ENCODE measurements around the gene GAB3. TPM values are rescaled to one million over a fixed set of nuclear protein-coding genes. Genes with fewer than 3 reads are reported as not detected.
"Not testable (repeated sequence)": the region's sequence is repeated elsewhere in the genome, so short reads cannot be mapped to it uniquely, and the experiment has no call there.

GAB3 gene
- total RNA-seq, 4 donors from 2014 or later, result 3.5 to 7.4 (median 5.0) TPM

DNA sequence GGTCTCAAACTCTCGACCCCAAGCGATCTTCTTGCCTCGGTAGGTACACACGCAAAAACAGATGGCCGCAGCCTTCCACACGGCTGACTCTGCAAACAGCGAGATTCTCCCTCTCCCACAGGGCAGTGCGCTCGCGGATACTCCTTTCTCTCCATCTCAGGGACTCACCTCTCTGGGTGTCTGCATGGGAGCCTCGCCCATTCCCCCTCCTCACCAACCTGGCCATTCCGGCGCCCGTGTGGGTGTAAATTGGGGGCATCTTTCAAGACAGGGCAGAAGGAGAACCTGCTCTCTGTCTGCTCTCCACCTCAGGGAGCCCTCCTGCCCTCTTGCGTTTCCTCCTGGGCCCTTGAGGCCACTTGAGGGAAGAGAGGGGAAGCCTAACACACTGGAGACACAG, 101.9 kb downstream of the GAB3 start:
- no peak overlapping the region for H3K4me3 ChIP-seq
- H3K27me3 ChIP-seq, result no peaks in the 10 kb centered on the region
- H3K4me1 ChIP-seq, result no peaks in the 10 kb centered on the region
- TF ChIP-seq, protein P1, sequence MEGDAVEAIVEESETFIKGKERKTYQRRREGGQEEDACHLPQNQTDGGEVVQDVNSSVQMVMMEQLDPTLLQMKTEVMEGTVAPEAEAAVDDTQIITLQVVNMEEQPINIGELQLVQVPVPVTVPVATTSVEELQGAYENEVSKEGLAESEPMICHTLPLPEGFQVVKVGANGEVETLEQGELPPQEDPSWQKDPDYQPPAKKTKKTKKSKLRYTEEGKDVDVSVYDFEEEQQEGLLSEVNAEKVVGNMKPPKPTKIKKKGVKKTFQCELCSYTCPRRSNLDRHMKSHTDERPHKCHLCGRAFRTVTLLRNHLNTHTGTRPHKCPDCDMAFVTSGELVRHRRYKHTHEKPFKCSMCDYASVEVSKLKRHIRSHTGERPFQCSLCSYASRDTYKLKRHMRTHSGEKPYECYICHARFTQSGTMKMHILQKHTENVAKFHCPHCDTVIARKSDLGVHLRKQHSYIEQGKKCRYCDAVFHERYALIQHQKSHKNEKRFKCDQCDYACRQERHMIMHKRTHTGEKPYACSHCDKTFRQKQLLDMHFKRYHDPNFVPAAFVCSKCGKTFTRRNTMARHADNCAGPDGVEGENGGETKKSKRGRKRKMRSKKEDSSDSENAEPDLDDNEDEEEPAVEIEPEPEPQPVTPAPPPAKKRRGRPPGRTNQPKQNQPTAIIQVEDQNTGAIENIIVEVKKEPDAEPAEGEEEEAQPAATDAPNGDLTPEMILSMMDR (IDR thresholded peaks at IDR 0.05), result no peak
- TF ChIP-seq POLR2A (IDR thresholded peaks at IDR 0.05), result no peak
- DNase-seq, result no peak
- no peaks in the 10 kb centered on the region for H3K9me3 ChIP-seq
- no peaks in the 10 kb centered on the region for H3K36me3 ChIP-seq
- H3K27ac ChIP-seq, result no peak overlapping the region

DNA sequence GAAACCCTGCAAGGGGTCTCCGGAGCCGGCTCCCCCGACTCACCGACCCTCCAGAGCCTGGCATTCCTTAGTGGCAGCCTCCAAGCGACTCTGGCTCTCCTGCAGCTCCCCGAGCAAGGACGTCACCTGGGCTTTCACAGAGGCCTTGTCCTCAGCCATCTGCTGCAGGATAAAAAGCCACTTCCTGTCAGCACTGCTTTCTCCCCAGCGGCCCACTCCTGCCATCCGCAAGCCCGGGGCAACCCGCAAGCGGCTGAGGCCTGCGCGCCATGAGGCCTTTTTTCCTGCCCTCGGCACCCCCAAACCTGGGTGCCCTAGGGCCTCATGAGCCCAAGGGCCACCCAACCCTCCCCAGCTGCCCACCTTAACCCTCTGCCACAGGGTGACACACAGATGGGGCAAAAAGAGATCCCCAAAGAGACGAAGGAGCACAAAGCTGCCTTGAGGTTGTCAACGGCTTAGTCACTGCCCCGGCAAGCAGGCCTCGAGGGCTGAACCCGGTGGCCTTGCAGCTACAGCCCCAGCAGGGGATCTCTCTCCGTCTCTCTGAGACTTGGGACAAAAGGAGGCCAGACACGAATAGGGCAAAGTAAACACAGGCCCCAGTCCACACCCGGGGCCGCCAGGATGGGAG, 105.0 kb downstream of the GAB3 start:
- not testable (repeated sequence) for H3K4me1 ChIP-seq, H3K36me3 ChIP-seq, H3K4me3 ChIP-seq, DNase-seq, H3K27me3 ChIP-seq, H3K27ac ChIP-seq, H3K9me3 ChIP-seq

DNA sequence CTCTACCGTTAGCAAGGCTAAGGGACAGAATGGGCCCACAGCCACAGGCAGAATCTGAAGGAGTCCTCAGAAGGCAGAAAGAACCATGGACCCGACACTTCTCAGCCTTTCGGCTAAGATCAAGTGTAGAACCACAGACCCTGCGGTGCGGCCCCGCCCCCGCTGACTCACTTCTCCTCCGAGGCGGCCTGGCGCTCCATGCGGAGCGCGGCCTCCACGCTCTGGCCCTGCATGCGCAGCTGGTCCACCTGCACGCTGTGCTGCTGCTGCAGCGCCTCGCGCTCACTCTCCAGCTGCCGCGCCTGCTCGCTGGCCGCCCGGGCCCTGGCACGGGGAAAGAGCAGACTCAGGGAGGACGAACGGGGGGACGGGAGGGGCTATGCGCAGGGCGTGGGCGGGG, 107.2 kb downstream of the GAB3 start:
- not testable (repeated sequence) for DNase-seq, H3K27ac ChIP-seq, H3K27me3 ChIP-seq, H3K4me1 ChIP-seq, H3K4me3 ChIP-seq, H3K36me3 ChIP-seq, H3K9me3 ChIP-seq

DNA sequence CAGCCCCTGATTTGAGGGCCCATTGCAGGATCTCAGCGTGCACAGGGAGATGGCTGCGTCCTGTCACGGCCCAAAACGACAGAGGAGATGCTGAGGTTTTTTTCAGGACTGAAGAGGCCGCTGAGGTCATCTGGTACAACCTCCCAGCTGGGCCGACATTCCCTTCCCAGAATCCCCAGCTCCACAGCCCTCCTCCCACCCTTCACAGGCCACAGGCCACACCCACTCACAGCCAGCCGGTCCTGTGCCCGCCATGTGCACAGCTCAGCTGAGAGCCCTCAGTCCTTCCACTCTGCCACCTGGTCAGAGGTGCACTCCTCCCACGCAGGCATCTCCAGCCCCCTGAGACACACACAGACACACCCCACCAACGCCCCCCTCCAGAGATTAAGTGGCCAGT, 109.1 kb downstream of the GAB3 start:
- not testable (repeated sequence) for H3K4me1 ChIP-seq, H3K27me3 ChIP-seq, H3K36me3 ChIP-seq, H3K27ac ChIP-seq, H3K4me3 ChIP-seq, H3K9me3 ChIP-seq, DNase-seq

DNA sequence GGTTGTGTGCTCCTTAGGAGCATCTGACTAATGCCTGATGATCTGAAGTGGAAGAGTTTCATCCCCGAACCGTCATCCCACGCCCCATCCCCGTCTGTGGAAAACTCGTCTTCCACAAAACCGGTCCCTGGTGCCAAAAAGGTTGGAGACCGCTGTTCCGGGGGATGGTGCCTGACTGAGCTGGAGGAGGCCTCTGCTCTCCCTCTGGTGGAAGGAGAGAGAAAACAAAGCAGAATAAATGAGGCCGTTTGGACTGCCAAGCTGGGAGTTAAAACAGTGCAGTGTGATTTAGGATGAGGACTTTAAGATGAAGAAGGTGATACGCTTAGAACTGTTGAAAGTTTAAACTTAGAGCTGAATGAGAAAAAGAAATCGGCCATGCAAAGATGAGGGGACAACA, 117.2 kb downstream of the GAB3 start:
- H3K27ac ChIP-seq, H3K9me3 ChIP-seq, H3K36me3 ChIP-seq, H3K4me3 ChIP-seq, H3K27me3 ChIP-seq, DNase-seq, H3K4me1 ChIP-seq: not testable (repeated sequence)

DNA sequence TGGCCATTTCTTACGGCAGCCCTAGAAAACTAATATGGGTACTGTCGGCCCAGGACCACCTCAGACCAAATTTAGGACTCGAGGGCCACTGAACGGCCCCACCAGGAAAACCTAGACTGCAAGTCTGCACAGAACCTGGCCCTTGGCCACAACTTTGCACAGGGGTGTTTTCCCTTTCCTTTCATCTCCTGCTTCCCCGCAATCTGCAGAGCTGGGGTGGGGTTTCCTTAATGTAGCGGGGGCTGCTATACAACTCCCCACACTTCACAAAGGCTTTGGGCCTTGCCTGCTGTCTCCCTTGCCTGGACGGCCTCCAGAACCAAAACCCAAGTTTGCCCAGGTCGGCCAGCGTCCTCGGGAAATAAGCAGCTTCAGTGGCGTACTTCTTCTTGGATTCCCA, 119.9 kb downstream of the GAB3 start:
- H3K4me3 ChIP-seq, H3K27ac ChIP-seq, H3K4me1 ChIP-seq, H3K36me3 ChIP-seq, H3K27me3 ChIP-seq, DNase-seq, H3K9me3 ChIP-seq: not testable (repeated sequence)

DNA sequence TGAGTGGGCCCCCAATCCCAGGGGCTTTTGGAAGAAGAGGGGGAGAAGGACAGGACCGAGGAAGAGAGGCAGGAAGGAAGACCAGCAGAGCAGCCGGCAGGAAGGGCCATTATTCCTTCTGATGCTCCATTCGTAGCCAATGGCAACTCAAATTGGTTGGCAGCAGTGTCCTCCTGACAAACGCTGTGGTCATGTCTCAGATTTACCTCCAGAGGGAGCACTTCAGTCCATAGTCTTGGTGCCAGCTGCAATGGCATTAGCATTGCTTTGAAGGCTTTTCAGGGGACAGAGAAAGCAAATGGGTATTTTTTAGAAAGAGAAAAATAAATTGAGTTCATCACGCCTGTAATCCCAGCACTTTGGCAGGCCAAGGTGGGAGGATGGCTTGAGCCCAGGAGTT, 121.9 kb downstream of the GAB3 start:
- H3K27ac ChIP-seq, DNase-seq, H3K36me3 ChIP-seq, H3K4me1 ChIP-seq, H3K4me3 ChIP-seq, H3K27me3 ChIP-seq, H3K9me3 ChIP-seq: not testable (repeated sequence)

Small RNA genes lying within 50 kb of the gene (small RNA-seq; reads per million reads assigned to genes)
- 0 reads per million in 2 donors for gene SNORA36A

Other genes starting within 250 kb of the GAB3 start
- gene FAM3A, start 234.8 kb downstream of the GAB3 start, total RNA-seq, result 100 to 1,000 TPM in 2 of 4 donors, 10 to 100 TPM in 2; 18.2 to 117 (median 101) TPM
- gene G6PD, start 204.2 kb downstream of the GAB3 start, total RNA-seq, result 10 to 100 TPM; 14.0 to 65.2 (median 43.1) TPM
- 10 to 100 TPM; 11.9 to 74.3 (median 23.3) TPM for gene IKBKG, start 203.5 kb downstream of the GAB3 start, total RNA-seq
- gene CTAG1A, start 165.9 kb downstream of the GAB3 start, total RNA-seq, result not detected
- not detected for gene CTAG1B, start 131.8 kb downstream of the GAB3 start, total RNA-seq
- gene CTAG2, start 97.5 kb downstream of the GAB3 start, total RNA-seq, result not detected
- 100 to 1,000 TPM in 1 of 4 donors, 10 to 100 TPM in 3; 22.8 to 128 (median 39.0) TPM for gene DKC1, start 11.8 kb upstream of the GAB3 start, total RNA-seq
- 10 to 100 TPM; 33.0 to 88.8 (median 65.4) TPM for gene MPP1, start 54.4 kb upstream of the GAB3 start, total RNA-seq
- gene SMIM9, start 83.6 kb upstream of the GAB3 start, total RNA-seq, result not detected
- gene F8A1, start 135.3 kb upstream of the GAB3 start, total RNA-seq, result 10 to 100 TPM in 2 of 4 donors, 1 to 10 TPM in 2; 4.0 to 17.4 (median 9.5) TPM